Middle frontal gyrus (tissue), 1 donor: ENCODE data around the gene TNRC18.
"Not testable (repeated sequence)": the region's sequence is repeated elsewhere in the genome, so short reads cannot be mapped to it uniquely, and the experiment has no call there.

Experiments
- DNase-seq: peaks from one replicate; pipeline ENCODE4 v3.0.0-alpha.2; 2015; ENCODE audit warnings: low spot score; ENCODE audit errors: extremely low spot score

TNRC18 gene

GRCh38 chr7:5423306-5423975, at the start of gene TNRC18:
TSS of gene TNRC18 (minus strand) at chr7:5423834. CDS start at chr7:5421246, 2,588 bp downstream.
- DNase-seq = no peak

GRCh38 chr7:5472432-5473315, 49.0 kb upstream of the TNRC18 start:
- DNase-seq = no peak

- DNase-seq = not testable (repeated sequence)
These were observed 48.0 kb upstream of the TNRC18 start for GRCh38 chr7:5471623-5472022.

- no peak for DNase-seq
These were observed 47.2 kb upstream of the TNRC18 start for GRCh38 chr7:5470816-5471215.

GRCh38 chr7:5470167-5470532, 46.5 kb upstream of the TNRC18 start:
- no peak for DNase-seq

- no peak for DNase-seq
These were observed 45.9 kb upstream of the TNRC18 start for GRCh38 chr7:5469375-5470166.

- DNase-seq = no peak
These were observed 44.0 kb upstream of the TNRC18 start for GRCh38 chr7:5467645-5468044.

GRCh38 chr7:5466551-5466950, 42.9 kb upstream of the TNRC18 start:
- no peak for DNase-seq

- DNase-seq = no peak
These were observed 39.4 kb upstream of the TNRC18 start for GRCh38 chr7:5463031-5463430.

GRCh38 chr7:5462216-5462615, 38.6 kb upstream of the TNRC18 start:
- DNase-seq = no peak

- no peak for DNase-seq
These were observed 35.4 kb upstream of the TNRC18 start for GRCh38 chr7:5458921-5459480.

GRCh38 chr7:5457245-5457735, 33.7 kb upstream of the TNRC18 start:
- DNase-seq = no peak

GRCh38 chr7:5456409-5456808, 32.8 kb upstream of the TNRC18 start:
- no peak for DNase-seq

GRCh38 chr7:5455581-5456219, 32.1 kb upstream of the TNRC18 start:
- DNase-seq = no peak

GRCh38 chr7:5455175-5455574, 31.5 kb upstream of the TNRC18 start:
- DNase-seq = no peak

- DNase-seq = no peak
These were observed 30.9 kb upstream of the TNRC18 start for GRCh38 chr7:5454485-5454884.

- no peak for DNase-seq
These were observed 30.0 kb upstream of the TNRC18 start for GRCh38 chr7:5453566-5454075.

- no peak for DNase-seq
These were observed 29.4 kb upstream of the TNRC18 start for GRCh38 chr7:5452937-5453540.

- DNase-seq = no peak
These were observed 28.9 kb upstream of the TNRC18 start for GRCh38 chr7:5452470-5452899.

GRCh38 chr7:5451391-5451790, 27.8 kb upstream of the TNRC18 start:
- DNase-seq = no peak
